HG03342 (cell line): Measurements from ENCODE around the gene PHF20.
"Not testable (repeated sequence)": the region's sequence is repeated elsewhere in the genome, so short reads cannot be mapped to it uniquely, and the experiment has no call there.

Experiments
- ATAC-seq: cut with Tn5 transposase; IDR thresholded peaks from one replicate; pipeline ENCODE4 v1.9.1; 2021; ENCODE audit warnings: mild to moderate bottlenecking, moderate library complexity; ENCODE audit not compliant: unreplicated experiment

Gene PHF20

GRCh38 chr20:35774391-35774790, 2.6 kb downstream of the PHF20 start:
- no peak for ATAC-seq

- no peak for ATAC-seq
Measured at GRCh38 chr20:35776513-35777101, 4.8 kb downstream of the PHF20 start.

GRCh38 chr20:35783811-35784210, 12.0 kb downstream of the PHF20 start:
- not testable (repeated sequence) for ATAC-seq

GRCh38 chr20:35785541-35785940, 13.7 kb downstream of the PHF20 start:
- ATAC-seq, result not testable (repeated sequence)

- no peak for ATAC-seq
Measured at GRCh38 chr20:35788796-35789195, 17.0 kb downstream of the PHF20 start.

GRCh38 chr20:35791097-35791496, 19.3 kb downstream of the PHF20 start:
- no peak for ATAC-seq

- no peak for ATAC-seq
Measured at GRCh38 chr20:35791821-35792220, 20.0 kb downstream of the PHF20 start.

GRCh38 chr20:35792740-35793139, 20.9 kb downstream of the PHF20 start:
- no peak for ATAC-seq

GRCh38 chr20:35796571-35796970, 24.8 kb downstream of the PHF20 start:
- ATAC-seq, result no peak

GRCh38 chr20:35801865-35802264, 30.1 kb downstream of the PHF20 start:
- ATAC-seq, result no peak

GRCh38 chr20:35806075-35806474, 34.3 kb downstream of the PHF20 start:
- no peak for ATAC-seq

- ATAC-seq, result no peak
Measured at GRCh38 chr20:35807877-35808276, 36.1 kb downstream of the PHF20 start.

- ATAC-seq, result no peak
Measured at GRCh38 chr20:35820715-35821114, 48.9 kb downstream of the PHF20 start.

- no peak for ATAC-seq
Measured at GRCh38 chr20:35821807-35822242, 50.0 kb downstream of the PHF20 start.

- no peak for ATAC-seq
Measured at GRCh38 chr20:35823147-35823546, 51.3 kb downstream of the PHF20 start.

- ATAC-seq, result no peak
Measured at GRCh38 chr20:35823937-35824336, 52.1 kb downstream of the PHF20 start.

GRCh38 chr20:35826397-35826998, 54.7 kb downstream of the PHF20 start:
- no peak for ATAC-seq

GRCh38 chr20:35828434-35828833, 56.6 kb downstream of the PHF20 start:
- ATAC-seq, result no peak

- ATAC-seq, result no peak
Measured at GRCh38 chr20:35828916-35829315, 57.1 kb downstream of the PHF20 start.

- ATAC-seq, result no peak
Measured at GRCh38 chr20:35830264-35830663, 58.4 kb downstream of the PHF20 start.

- ATAC-seq, result no peak
Measured at GRCh38 chr20:35831029-35831428, 59.2 kb downstream of the PHF20 start.

GRCh38 chr20:35831971-35832370, 60.2 kb downstream of the PHF20 start:
- no peak for ATAC-seq

- ATAC-seq, result no peak
Measured at GRCh38 chr20:35833241-35833640, 61.4 kb downstream of the PHF20 start.
